ENCODE results near the gene PCCA. TPM values are rescaled to one million over a fixed set of nuclear protein-coding genes. Genes with fewer than 3 reads are reported as not detected.

The PCCA gene
- total RNA-seq, 1 donor from 2014 or later, result 66.8 TPM

DNA sequence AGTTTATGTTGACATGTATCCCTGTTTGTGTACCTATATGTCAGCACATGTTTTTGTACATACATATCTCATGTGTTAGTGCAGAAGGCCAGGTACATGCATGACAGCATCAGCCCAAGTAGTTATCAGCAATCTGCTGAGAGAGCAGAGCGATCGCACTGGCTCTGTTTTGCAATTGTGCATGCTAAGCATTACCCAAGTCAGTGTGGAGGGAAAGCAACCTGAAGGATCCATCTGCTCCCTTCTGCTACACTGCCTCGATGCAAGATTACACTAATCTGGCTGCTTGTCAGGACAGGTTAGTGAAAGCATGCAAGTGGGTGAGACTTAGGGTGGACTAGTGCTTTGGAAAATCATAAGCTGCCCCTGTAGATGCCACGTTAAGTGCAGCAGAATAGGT, 211.8 kb downstream of the PCCA start:
- Mint-ChIP-seq H3K4me1 (ENCODE audit: low read depth, unreplicated experiment) (peaks cover 52% of the 10 kb centered on the region), H3K27ac (ENCODE audit: unreplicated experiment) (peak overlapping the region; percentile 75)
- TF ChIP-seq, protein P1, sequence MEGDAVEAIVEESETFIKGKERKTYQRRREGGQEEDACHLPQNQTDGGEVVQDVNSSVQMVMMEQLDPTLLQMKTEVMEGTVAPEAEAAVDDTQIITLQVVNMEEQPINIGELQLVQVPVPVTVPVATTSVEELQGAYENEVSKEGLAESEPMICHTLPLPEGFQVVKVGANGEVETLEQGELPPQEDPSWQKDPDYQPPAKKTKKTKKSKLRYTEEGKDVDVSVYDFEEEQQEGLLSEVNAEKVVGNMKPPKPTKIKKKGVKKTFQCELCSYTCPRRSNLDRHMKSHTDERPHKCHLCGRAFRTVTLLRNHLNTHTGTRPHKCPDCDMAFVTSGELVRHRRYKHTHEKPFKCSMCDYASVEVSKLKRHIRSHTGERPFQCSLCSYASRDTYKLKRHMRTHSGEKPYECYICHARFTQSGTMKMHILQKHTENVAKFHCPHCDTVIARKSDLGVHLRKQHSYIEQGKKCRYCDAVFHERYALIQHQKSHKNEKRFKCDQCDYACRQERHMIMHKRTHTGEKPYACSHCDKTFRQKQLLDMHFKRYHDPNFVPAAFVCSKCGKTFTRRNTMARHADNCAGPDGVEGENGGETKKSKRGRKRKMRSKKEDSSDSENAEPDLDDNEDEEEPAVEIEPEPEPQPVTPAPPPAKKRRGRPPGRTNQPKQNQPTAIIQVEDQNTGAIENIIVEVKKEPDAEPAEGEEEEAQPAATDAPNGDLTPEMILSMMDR (IDR thresholded peaks at IDR 0.05; ENCODE audit: partially characterized antibody, unreplicated experiment), result no peak

DNA sequence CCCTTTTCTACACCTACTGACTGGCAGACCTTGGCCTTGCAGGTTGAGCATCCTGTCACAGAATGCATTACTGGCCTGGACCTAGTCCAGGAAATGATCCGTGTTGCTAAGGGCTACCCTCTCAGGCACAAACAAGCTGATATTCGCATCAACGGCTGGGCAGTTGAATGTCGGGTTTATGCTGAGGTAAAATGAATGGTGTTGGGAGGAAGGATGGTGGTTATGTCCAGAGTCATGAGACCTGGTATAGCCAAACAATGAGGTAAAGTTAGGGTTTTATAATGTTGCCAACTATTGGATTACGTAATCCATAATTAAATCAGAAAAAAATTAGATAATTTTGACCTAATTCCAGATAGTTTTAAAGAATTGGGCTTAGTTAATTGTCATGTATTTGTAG, 212.5 kb downstream of the PCCA start:
- Mint-ChIP-seq H3K27me3 (ENCODE audit: unreplicated experiment) (peaks cover 4% of the 10 kb centered on the region), H3K9me3 (ENCODE audit: unreplicated experiment) (no peaks in the 10 kb centered on the region), H3K27ac (ENCODE audit: unreplicated experiment) (peak overlapping the region; percentile 75), H3K4me3 (ENCODE audit: unreplicated experiment) (peak overlapping the region; percentile 45), H3K36me3 (ENCODE audit: unreplicated experiment) (no peaks in the 10 kb centered on the region), H3K4me1 (ENCODE audit: low read depth, unreplicated experiment) (peaks cover 58% of the 10 kb centered on the region)
- TF ChIP-seq, protein P1 (IDR thresholded peaks at IDR 0.05; ENCODE audit: partially characterized antibody, unreplicated experiment), result no peak
- DNase-seq, result peak; percentile 33

More for the DNA sequence above, 211.8 kb downstream of the PCCA start:
- Mint-ChIP-seq H3K9me3 (ENCODE audit: unreplicated experiment) (no peaks in the 10 kb centered on the region), H3K27me3 (ENCODE audit: unreplicated experiment) (peaks cover 4% of the 10 kb centered on the region), H3K36me3 (ENCODE audit: unreplicated experiment) (no peaks in the 10 kb centered on the region), H3K4me3 (ENCODE audit: unreplicated experiment) (no peak overlapping the region)
- peak; percentile 26 for DNase-seq

DNA sequence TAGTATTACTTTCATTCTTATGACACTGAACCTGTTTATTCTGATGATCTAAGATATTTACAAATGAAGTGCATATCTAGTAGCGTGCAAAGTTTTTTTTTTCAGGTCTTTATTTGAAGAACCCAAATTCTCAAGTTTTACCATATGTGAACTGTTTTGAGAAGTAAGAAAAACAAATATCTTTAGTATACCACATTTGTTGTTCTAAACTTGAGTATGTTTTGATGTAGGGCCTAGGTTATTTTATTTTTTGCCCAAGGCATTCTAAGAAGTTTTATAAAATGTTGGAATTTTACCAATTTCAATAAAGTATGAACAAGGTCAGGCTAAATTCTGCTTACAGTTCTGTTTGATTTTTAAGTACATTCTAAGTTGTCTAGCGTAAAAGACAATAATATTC, 213.5 kb downstream of the PCCA start:
- peak overlapping the region; percentile 17 for H3K27ac Mint-ChIP-seq (ENCODE audit: unreplicated experiment)
- H3K9me3 Mint-ChIP-seq (ENCODE audit: unreplicated experiment), result no peaks in the 10 kb centered on the region
- H3K4me1 Mint-ChIP-seq (ENCODE audit: low read depth, unreplicated experiment), result peaks cover 61% of the 10 kb centered on the region
- TF ChIP-seq, protein P1 (IDR thresholded peaks at IDR 0.05; ENCODE audit: partially characterized antibody, unreplicated experiment), result no peak
- H3K27me3 Mint-ChIP-seq (ENCODE audit: unreplicated experiment), result peaks cover 4% of the 10 kb centered on the region
- DNase-seq, result no peak
- no peak overlapping the region for H3K4me3 Mint-ChIP-seq (ENCODE audit: unreplicated experiment)
- H3K36me3 Mint-ChIP-seq (ENCODE audit: unreplicated experiment), result no peaks in the 10 kb centered on the region

DNA sequence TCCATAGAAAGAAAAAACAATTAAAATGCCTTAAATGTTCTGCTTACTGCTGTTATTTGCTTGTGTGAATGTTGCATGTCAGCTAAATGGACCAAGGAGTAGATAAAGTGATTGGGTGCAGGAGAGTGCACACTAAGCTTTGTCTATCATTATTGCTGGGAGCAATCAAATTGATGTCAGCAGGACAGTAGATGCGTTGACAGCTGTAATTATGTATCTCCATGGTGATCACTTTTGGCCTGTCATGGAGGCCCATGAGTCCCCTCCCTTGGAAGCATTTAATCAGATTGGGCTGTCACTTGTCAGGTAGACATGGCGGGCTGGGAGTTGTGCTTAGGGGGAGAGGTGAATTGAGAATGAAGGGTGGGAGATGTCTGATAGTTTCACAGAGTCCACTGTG, 215.3 kb downstream of the PCCA start:
- DNase-seq, result no peak
- Mint-ChIP-seq H3K27ac (ENCODE audit: unreplicated experiment) (no peak overlapping the region), H3K4me3 (ENCODE audit: unreplicated experiment) (no peak overlapping the region), H3K4me1 (ENCODE audit: low read depth, unreplicated experiment) (peaks cover 49% of the 10 kb centered on the region), H3K36me3 (ENCODE audit: unreplicated experiment) (no peaks in the 10 kb centered on the region), H3K27me3 (ENCODE audit: unreplicated experiment) (peaks cover 2% of the 10 kb centered on the region), H3K9me3 (ENCODE audit: unreplicated experiment) (no peaks in the 10 kb centered on the region)
- TF ChIP-seq, protein P1 (IDR thresholded peaks at IDR 0.05; ENCODE audit: partially characterized antibody, unreplicated experiment), result no peak

DNA sequence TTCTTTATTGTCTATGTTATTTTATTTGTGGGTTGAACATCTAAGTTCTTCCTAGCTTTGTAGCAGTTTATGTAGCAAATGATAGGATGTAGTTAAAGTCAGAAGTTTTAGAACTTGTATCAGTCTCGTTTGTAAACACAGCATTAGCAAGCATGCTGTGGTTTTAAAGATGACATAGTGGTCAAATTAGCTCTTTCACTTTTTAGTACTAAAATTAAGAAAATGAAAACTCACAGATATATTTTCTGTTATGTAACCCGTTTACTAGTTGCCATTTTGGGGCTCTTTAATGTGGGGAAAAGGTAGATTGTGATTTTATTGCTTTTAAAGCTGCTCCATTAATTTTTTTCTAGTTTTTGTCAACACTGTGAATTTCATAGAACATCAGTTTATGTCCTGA, 216.5 kb downstream of the PCCA start:
- Mint-ChIP-seq H3K4me1 (ENCODE audit: low read depth, unreplicated experiment) (peaks cover 42% of the 10 kb centered on the region), H3K4me3 (ENCODE audit: unreplicated experiment) (no peak overlapping the region), H3K27ac (ENCODE audit: unreplicated experiment) (no peak overlapping the region), H3K9me3 (ENCODE audit: unreplicated experiment) (no peaks in the 10 kb centered on the region), H3K27me3 (ENCODE audit: unreplicated experiment) (peaks cover 2% of the 10 kb centered on the region), H3K36me3 (ENCODE audit: unreplicated experiment) (no peaks in the 10 kb centered on the region)
- no peak for DNase-seq
- TF ChIP-seq, protein P1 (IDR thresholded peaks at IDR 0.05; ENCODE audit: partially characterized antibody, unreplicated experiment), result no peak

Measured in glutamatergic neuron (in vitro differentiated cells).